HG02678 (cell line): ENCODE results near the gene ITGA6.

Experiments used
- ATAC-seq: cut with Tn5 transposase; IDR thresholded peaks from one replicate; pipeline ENCODE4 v1.9.1; 2021; ENCODE audit warnings: mild to moderate bottlenecking, moderate library complexity; ENCODE audit not compliant: unreplicated experiment

Gene ITGA6

DNA sequence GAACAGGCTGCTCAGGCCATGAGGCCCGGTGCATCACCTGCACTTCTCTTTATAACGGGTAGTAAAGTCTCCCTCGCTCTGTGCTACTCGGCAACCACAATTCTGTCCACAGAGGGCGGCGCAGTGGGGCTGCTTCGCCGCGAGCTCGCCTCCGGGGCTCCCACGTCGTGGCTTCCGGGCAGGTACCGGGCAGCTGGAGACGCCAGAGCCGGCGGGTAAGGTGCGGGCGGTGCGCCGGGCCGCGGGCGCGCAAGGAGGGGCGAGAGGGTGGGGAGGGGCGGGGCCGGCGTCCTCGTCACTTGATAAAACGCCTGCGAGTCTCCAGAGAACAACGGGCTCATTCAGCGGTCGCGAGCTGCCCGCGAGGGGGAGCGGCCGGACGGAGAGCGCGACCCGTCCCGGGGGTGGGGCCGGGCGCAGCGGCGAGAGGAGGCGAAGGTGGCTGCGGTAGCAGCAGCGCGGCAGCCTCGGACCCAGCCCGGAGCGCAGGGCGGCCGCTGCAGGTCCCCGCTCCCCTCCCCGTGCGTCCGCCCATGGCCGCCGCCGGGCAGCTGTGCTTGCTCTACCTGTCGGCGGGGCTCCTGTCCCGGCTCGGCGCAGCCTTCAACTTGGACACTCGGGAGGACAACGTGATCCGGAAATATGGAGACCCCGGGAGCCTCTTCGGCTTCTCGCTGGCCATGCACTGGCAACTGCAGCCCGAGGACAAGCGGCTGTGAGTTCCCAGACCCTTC, at the start of gene ITGA6:
ITGA6 (plus strand) TSS at position 331 of the 734 bp plus-strand sequence.
- no peak for ATAC-seq

DNA sequence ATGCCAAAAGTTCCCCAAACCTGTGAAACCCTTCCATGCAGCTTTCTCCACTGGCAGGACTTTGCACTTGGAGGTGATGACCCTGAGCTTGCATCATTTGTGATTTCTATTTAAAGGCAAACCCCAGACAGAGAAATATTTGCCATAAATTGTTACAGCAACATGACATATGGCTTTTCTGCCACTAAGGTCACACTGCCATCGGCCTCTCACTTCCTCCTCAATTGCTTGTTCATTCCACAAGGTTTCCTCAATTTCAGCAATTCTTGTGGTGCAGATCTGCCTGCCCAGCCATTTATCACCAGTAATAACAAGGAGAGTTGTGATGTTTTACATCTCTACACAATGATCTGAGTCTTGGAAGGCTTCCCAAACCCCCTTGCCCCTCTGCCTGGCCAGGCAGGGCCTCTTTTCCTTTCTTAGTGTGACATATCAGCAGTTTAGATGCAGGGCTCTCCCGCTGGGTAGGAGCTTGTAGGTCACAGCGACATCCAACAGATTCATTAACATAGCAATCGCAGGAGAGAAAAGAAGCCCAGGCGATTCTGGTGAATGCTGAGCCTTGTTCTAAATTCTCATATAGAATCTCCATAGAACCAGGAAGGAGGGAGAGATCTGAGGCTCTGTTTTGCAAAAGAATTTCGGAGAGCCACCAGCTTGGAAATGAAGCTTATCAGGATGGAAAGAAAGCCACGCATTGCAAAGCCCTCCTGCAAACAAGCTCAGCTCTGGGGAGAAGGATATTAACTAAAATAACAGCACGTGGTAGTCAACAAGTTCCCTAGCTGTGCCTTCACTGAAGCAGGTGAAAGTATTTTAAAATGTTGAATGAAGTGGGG, 46.7 kb upstream of the ITGA6 start:
- no peak for ATAC-seq

DNA sequence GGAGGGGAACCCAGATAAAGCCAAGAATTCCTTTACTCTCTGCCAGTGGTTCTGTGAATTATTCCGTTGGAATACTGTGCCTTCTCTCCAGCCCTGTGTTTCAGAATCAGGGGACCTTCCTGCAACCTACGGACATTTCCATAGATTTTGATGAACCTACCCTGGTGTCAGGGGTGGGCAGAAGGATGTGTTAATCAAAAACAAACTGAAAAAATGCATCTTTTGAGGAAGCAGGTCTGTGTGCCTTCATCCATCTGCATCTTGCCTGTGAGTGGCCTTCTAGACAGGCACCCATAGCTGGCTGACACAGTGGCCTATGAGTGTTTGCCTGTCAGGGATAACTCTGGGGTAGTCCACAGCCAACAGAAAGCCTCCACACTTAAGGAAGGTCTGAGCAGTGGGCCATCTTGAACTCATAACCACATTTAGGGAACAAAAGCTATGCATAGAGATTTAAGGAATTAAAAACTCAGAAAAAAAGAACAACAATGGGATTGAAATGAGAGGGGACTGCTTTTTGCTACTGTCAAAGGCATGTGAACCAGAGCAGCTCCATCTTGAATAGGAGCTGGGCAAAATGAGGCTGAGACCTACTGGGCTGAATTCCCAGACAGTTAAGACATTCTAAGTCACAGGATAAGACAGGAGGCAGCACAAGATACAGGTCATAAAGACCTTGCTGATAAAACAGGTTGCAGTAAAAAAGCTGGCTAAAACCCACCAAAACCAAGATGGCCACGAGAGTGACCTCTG, 45.9 kb upstream of the ITGA6 start:
- ATAC-seq, result no peak

DNA sequence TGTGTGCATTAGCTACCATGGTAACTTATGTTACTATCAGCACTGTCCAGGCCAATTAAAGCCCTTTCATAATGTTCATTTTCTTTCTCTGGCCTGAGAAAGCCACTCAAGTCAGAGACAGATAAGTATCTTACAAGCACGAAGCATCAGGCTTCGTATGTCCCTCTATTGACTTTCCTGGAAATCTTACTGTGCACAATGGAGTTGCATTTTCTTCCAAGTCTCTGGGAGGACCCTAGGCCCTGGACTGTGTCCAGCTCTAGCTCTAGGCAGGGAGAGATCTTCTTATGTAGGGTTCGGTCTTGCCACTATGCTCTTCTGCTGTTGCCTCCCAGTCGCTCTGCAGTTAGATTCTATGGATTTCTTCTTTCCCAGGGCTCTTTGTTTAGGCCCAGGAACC, 40.0 kb upstream of the ITGA6 start:
- no peak for ATAC-seq

DNA sequence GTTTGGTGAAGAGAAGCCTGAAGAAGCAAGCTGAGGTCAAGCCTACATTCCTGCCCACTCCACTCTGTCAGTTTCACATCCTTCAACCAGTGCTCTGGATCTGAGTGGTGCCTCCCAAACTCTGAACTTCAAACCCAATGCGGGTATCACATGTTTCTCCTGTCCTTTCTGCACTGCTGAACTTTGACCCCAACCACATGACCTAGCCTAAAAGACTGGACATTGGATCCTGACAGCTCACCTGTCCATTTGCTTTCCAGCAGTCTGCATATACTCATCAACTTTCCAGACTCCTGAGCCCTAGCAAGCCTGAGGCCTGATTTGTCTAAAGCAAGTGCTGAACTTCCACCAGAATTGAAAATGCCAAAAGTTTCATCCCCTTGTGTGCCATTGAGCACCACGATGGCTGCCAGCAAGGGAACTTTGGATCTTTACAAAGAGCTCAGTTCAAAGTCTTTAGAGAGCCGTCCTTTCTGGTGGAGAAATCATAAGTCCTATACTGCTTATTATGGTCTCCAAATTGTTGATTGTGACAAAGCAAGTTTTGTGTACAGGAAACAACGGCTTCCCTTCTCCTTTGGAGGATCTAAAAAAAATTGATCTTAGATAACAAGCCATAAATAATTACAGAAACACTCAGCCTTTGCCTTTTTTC, 37.6 kb upstream of the ITGA6 start:
- no peak for ATAC-seq

DNA sequence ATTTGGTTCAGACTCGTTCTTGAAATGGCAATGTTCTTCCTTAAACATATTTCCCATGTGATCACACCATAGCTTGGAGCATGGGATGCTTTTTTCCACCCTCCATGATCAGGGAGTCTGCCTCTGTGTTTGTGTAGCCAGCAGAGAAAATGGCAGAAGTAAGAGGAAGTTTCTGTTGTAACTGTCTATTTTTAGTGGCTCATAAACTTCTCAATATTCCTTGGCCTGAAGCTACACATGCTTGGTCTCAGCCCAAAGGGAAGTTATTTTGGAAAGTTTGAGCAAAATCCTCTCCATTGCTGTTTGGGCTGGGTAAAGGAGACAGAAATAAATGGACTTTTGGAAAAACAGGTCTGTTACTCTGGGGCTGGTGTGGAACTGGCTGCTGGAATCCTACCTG, 33.4 kb upstream of the ITGA6 start:
- no peak for ATAC-seq

DNA sequence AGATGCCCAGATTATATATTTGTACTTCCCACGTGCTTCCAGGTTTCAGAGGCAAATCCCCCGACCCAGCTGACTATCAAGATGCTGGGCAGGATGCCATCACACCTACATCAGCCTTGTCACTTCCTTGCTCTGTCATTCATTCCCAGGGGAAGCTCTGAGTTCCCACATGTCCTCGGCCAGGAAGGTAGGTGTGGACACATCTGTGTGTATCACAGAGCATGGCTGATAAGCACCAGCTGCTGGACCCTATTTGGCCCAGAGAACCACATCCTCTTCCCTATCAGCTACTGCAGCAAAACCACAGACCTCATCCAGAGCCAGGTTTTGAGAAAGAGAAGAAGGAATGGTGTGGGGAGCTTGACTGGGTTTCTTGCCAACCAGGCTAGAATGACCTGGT, 31.9 kb upstream of the ITGA6 start:
- ATAC-seq, result no peak

DNA sequence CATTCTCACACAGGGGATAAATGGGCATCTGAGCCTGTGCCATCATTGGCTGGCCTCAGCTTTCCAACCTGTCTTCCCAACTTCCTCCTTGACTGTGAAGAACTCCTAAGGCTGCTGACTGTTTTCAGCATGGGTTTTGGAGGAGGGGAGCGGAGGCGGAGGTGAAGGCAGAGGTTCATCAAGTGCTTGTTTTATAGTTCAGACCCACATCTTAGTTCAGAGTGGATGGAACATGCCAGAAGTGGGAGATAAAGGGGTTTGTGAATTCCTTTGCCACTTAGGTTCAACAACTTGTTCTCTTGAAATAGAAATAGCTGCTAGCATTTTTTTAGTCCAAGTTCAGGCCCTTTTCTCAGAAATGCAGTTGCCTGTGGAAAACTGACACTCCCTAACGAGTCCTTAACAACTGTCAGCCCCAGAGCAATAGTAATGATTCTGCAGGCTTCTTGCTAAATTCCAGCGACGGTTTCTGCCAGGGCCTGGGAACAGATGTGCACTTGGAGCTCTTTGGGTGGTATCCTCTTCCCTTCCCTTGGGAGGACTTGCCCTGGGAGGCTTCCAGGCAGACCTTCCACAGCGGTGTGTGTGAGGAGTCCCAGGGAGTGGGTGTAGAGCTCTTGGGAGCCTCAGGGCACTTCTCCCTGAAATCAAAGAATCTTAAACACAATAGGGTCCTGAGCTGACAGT, 30.1 kb upstream of the ITGA6 start:
- ATAC-seq, result no peak

DNA sequence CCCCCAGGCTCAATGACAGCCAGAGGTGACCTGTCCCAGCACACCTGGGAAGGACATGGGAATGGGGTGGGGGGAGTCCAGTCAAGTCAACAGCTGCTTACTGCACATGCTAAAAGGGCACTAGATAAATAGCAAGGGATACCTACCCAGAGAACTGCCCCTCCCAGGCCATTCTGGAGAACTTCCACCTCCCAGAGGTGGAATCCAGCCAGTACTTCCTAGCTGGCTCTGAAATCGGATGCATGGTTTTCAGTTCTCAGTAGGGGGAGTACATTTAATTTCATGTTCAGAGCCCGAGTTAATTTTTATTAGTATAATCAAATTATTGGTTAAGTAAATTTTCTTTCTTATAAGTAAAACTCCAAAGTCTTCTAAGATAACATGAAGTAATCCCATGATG, 28.9 kb upstream of the ITGA6 start:
- no peak for ATAC-seq

DNA sequence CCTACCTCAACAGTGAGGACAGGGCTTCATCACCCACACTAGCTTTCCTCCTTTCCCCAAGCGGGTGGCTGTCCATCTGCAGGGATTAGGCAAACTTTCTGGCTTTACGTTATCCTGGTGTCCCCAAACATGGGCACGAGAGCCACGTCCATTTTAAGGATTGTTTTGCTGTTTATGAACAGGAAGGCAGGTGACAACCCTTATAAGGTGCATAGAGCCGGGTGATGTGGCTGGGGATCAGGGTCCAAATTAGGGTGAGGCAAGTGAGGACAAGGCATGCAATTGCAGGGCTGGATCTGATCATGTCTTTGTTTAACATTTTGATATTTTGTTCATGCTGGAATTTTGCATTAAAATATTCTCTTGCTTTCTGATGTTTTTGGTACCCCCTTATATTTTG, 27.6 kb upstream of the ITGA6 start:
- no peak for ATAC-seq

DNA sequence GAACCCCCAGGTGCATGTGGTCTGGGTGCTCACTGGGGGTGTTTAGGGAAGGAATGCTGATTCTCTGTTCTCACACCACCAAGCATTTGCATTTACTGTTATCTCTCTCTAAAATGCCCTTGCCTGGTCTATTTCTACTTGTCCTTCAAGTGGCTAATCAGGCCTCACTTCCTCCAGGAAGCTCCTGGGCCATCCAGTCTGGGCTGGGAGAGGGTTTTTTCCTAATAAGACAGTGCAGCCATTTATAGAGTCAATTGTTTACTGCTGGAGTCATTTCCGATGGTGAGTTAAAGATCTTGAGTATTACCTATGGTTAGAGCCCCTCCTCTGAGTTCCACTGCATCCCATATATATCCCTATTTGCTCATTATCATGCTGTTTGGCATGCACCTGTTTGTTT, 25.2 kb upstream of the ITGA6 start:
- no peak for ATAC-seq

DNA sequence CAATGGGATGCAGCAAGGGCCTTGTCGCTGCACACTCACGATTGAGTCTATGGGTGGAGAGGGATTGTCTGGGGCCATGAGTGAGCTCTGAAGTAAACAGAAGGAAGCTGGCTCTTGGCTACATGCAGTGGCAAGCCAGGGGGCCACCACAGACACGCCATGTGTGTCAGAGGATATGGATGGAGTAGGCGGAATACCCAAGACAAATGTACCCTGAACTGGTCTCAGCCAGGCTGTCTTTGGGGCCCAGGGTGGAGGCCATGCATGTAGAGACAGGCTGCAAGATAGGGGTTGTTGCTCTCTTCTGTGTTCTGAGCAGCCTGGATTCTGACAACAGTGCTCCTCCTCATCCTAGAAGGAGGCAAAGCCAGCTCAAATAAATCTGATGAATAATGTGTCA, 24.0 kb upstream of the ITGA6 start:
- ATAC-seq, result no peak

DNA sequence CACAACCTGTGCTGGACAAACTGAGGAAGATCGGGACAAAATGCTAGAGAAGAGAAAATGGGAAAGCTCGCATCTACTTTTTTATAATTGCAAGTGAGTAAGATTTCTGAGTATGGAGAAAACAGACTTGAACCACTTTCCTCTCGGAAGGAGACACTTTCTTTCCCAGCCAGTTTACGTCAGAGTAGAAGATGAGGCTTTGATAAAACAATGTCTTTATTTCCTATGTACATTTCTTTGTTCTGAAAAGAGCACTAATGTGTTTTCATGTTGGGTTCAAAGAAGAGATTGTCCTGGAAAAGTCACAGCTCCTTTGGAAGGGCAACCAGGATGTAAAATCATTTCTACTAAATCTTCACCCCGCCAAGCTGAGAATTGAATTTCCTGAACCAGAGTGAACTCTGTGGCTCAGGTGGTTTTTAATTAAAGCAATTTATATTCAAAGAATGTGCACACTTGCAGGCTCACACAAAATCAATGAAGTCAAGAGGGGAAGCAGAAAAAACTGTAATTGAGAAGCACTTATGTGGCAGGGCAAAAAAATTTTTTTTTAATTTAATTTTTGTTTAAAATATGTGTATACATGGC, 23.4 kb upstream of the ITGA6 start:
- ATAC-seq, result no peak

DNA sequence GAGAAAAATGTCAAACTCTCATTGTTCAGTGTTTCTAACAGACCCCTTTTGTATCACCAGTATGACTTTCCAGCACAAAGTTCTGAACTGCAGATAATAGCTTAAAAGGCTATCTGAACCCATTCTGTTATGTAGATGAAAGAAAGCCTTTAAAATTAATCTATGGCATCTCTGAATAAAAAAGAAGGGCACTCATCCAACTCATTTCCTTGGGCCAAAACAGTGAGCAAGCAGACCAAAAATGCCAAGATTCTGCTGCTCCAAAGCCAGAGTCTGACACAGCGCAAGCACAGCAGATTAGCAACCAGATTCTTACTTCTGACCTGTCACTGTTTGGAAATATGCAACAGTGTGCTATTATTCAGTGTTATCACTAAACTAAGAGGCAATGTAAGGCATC, 22.6 kb upstream of the ITGA6 start:
- no peak for ATAC-seq

DNA sequence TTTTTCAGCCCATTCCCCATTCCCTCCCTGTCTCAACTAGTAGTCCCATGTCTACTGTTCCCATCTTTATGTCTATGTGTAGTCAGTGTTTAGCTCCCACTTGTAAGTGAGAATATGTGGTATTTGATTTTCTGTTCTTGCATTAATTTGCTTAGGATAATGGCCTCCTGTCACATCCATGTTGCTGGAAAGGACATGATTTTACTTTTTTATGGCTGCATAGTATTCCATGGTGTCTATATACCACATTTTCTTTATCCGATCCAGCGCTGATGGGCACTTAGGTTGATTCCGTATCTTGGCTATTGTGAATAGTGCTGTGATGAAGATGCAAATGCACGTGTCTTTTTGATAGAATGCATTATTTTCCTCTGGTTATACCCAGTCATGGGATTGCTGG, 21.7 kb upstream of the ITGA6 start:
- ATAC-seq, result no peak

DNA sequence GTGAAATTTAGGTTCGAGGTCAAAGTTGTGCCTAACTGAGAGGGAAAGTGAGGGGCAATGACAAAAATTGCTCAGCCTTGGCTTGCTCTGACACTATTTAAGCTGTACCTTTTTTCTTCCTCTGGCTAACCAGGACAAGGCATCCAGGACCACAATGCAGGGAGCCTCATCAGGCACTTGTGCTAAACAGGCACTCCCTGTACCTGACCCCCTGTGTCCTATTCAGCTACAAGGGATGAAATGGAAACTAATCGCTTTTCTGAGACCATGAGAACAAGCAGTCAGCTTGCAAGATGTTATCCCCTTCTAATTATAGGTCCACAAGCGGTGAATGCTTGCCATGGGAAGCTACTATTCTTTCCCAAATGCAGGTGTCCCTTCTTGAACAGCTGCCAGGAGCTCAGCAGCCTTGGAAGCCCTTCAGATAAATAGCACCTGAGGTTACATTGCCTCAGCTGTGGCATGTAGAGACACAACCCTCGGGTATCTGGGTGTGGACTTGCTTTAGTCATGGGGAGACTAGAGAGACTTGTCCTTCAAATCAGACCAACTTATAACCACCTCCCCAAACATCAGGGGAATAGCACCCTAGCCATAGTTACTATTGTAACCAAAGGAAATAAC, 19.1 kb upstream of the ITGA6 start:
- no peak for ATAC-seq

DNA sequence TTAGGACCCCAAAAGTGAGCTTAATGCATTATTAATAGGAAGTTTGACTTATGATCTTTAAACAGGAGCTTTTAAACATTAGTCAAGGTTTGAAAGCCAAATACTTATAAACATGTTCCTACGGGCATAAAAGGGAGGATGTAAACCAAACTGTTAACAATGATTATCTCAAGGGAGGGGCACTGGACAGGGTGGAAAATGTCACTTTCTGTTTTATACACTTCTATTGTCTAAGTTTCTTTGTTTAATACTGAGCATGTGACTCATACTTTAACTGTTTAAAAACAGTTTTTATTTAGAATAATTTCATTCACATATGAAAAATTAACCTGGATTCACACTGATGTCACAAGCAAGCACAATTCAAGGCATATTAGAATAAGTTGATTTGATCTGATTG, 18.3 kb upstream of the ITGA6 start:
- no peak for ATAC-seq

DNA sequence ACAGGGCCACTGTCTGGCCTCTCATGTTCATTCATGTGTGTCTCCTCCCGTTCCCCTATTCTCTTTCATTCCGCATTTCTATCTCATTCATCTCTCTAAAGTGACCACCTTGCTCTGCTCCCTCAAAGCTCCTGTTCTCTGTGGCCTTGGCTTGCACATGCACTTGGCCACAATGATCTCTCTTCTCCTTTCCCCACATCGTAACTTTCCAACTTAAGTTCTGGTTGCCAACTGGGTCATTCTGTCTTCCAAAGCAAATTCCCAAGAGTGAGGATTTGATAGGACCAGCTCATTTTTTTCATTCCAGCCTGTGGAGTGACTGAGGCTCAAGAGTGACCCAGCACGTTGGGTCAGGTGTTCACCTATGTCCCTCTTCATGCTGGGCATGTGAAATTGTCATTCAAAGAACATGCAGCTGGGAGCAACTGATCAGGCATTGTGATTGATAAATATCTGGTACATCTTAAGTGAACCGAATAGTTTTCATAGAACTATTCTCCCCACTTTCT, 14.3 kb upstream of the ITGA6 start:
- no peak for ATAC-seq

DNA sequence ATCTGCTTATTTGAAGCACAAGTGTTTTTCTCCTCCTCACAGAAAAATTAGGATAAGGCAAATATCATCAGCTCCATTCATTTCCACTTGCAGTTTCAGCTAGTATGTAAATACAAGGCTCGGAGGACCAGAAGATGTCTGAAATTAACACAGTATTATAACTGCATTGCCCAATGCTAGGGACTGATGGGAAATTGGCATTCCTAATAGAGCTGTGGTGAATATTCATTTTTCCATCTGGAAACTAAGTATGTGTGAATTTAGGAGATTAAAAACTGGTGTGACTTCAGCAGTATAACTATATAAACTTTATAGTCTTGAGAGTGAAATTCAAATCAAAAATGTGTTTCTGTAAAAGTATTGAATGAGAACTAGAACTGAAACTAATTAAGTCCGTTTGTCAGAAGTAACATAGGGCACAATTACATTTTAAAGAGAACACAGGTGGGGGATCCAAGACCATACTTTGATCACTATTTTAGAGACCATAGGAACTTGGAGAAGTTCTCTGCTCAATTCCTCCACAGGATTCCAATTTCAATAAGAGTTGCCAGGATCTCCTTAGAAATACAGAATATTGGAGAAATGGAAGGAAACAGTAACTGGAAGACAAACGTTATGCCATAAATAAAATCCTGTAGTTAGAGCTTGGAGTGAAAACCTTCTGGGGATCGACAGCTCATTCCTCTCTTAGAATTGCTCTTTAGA, 12.1 kb upstream of the ITGA6 start:
- no peak for ATAC-seq
